K562 (cell line): ENCODE results near the gene P2RY11. TPM values are rescaled to one million over a fixed set of nuclear protein-coding genes. Genes with fewer than 3 reads are reported as not detected.

ENCODE experiments used
- ATAC-seq: fragments of 200-7000 bp; cut with Tn5 transposase; 3 replicates; pipeline ENCODE4 v1.9.1; 2020; ENCODE audit warnings: moderate library complexity
- BruUV-seq: library from RNA; stranded (reverse); fragments of 400-500 nt; replicated peaks from 2 replicates; lab custom pipeline; 2021; lab: Mats Ljungman, UMichigan
- CTCF ChIA-PET: fragments of 300-600 bp; formaldehyde crosslinking; extraction: SDS; loops from one replicate; lab custom pipeline; 2021; ENCODE audit warnings: low intra/inter-chr PET ratio; lab: Yijun Ruan, JAX
- POLR2A ChIA-PET: fragments of 300-600, 350-650 bp; sonication (Branson Sonifier 250); formaldehyde crosslinking; extraction: SDS; loops from one replicate; lab custom pipeline; 2021; ENCODE audit warnings: antibody characterized with exemption, inconsistent platforms; lab: Yijun Ruan, JAX
- DNase-seq, 4 experiments: peaks; one replicate each; pipeline versions ENCODE4 v3.0.0 to v3.0.0-alpha.2; 2011 to 2018; ENCODE audit warnings: low spot score in 3 of 4, mixed read lengths in 3 of 4; ENCODE audit errors: extremely low read depth in 1 of 4
- FAIRE-seq: peaks from 2 replicates; lab custom pipeline; 2011; peaks lifted over from hg19 to GRCh38; lab: Jason Lieb, UNC
- H2AFZ ChIP-seq: 2 replicates; pipeline ENCODE4 v1.6.0; 2011; ENCODE audit warnings: low read depth, low read length, control low read depth, inconsistent platforms
- H3K27ac ChIP-seq: fragments of 200-600 bp; 3 replicates; pipeline ENCODE4 v1.8.0; 2011; ENCODE audit warnings: low read depth, mild to moderate bottlenecking, control low read depth, inconsistent platforms, low read length, moderate library complexity, mixed read lengths; ENCODE audit errors: extremely low read depth
- H3K27me3 ChIP-seq, 2 experiments: fragments of 300-600 bp in 1 of 2; 2 replicates in 1 of 2; 3 replicates in 1 of 2; pipeline versions ENCODE4 v1.6.0 to v1.8.0; 2011; ENCODE audit warnings: inconsistent platforms in 2 of 2, low read length in 2 of 2, mild to moderate bottlenecking in 1 of 2, mixed read lengths in 1 of 2, moderate library complexity in 1 of 2; ENCODE audit not compliant: control insufficient read depth in 2 of 2, insufficient read depth in 2 of 2
- H3K36me3 ChIP-seq: fragments of 300-600 bp; 3 replicates; pipeline ENCODE4 v1.8.0; 2011; ENCODE audit warnings: mild to moderate bottlenecking, low read length, inconsistent platforms; ENCODE audit not compliant: control insufficient read depth, insufficient read depth
- H3K4me1 ChIP-seq, 2 experiments: fragments of 200-600 bp in 1 of 2; replicated peaks in 1 of 2; 2 replicates in 1 of 2; 3 replicates in 1 of 2; pipeline versions ENCODE4 v1.5.1 to v1.8.0; 2011; ENCODE audit warnings: inconsistent platforms in 2 of 2, low read length in 2 of 2, mild to moderate bottlenecking in 1 of 2, mixed read lengths in 1 of 2, moderate library complexity in 1 of 2; ENCODE audit not compliant: control insufficient read depth in 2 of 2, insufficient read depth in 2 of 2
- H3K4me2 ChIP-seq: 2 replicates; pipeline ENCODE4 v1.6.1; 2011; ENCODE audit warnings: low read length, control low read depth, inconsistent platforms, mixed read lengths; ENCODE audit not compliant: insufficient read depth
- H3K4me3 ChIP-seq: fragments of 200-600 bp; sonication (generic), shearing (Covaris generic); 2 replicates; pipeline ENCODE4 v1.5.1; 2016; ENCODE audit warnings: control low read depth, inconsistent platforms
- H3K79me2 ChIP-seq: fragments of 200-600 bp; 3 replicates; pipeline ENCODE4 v1.8.0; 2011; ENCODE audit warnings: low read length, inconsistent platforms; ENCODE audit not compliant: control insufficient read depth, insufficient read depth
- H3K9ac ChIP-seq, 2 experiments: 2 replicates each; pipeline versions ENCODE4 v1.6.0 to v1.6.1; 2011; ENCODE audit warnings: low read depth in 2 of 2, low read length in 2 of 2, control low read depth in 1 of 2, inconsistent platforms in 1 of 2, mild to moderate bottlenecking in 1 of 2, mixed read lengths in 1 of 2; ENCODE audit not compliant: insufficient read depth in 1 of 2
- H3K9me1 ChIP-seq: one replicate; pipeline ENCODE4 v1.6.0; 2011; ENCODE audit warnings: inconsistent platforms, mild to moderate bottlenecking, low read length, moderate library complexity; ENCODE audit not compliant: control insufficient read depth, insufficient read depth
- H3K9me3 ChIP-seq: replicated peaks from 2 replicates; pipeline ENCODE4 v1.5.1; 2011; ENCODE audit warnings: low read depth, low read length, inconsistent platforms; ENCODE audit not compliant: control insufficient read depth, insufficient read depth
- H4K20me1 ChIP-seq: replicated peaks from 2 replicates; pipeline ENCODE4 v1.6.1; 2011; ENCODE audit warnings: low read length, inconsistent platforms, mixed read lengths; ENCODE audit not compliant: control insufficient read depth, insufficient read depth
- EGR1 ChIP-seq: fragments of 450-650 bp; conservative IDR thresholded peaks from 2 replicates; pipeline ENCODE4 v1.6.1; 2017; ENCODE audit warnings: mild to moderate bottlenecking
- FIP1L1 ChIP-seq: fragments of 200-400 bp; formaldehyde crosslinking; IDR thresholded peaks from 2 replicates; pipeline ENCODE4 v1.6.1; 2018; ENCODE audit warnings: mild to moderate bottlenecking, low read depth, low read length; ENCODE audit not compliant: poor library complexity, severe bottlenecking
- HEY1 ChIP-seq: fragments of 250-450 bp; sonication (Bioruptor Pico); IDR thresholded peaks from 2 replicates; pipeline ENCODE4 v1.5.0; 2020; ENCODE audit warnings: mild to moderate bottlenecking, moderate library complexity, borderline replicate concordance
- HNRNPH1 ChIP-seq: fragments of 200-400 bp; formaldehyde crosslinking; optimal IDR thresholded peaks from 2 replicates; pipeline ENCODE3; 2017; ENCODE audit warnings: low read depth, mild to moderate bottlenecking, low read length, moderate library complexity
- JUN ChIP-seq, 2 experiments: sonication (generic) in 1 of 2; formaldehyde crosslinking in 1 of 2; IDR thresholded peaks; 2 replicates each; pipeline versions ENCODE4 v1.6.1 to v1.8.0; 2012 to 2022; ENCODE audit warnings: borderline replicate concordance in 2 of 2, mild to moderate bottlenecking in 2 of 2, improper control_type of control experiment in 1 of 2, low read depth in 1 of 2, low read length in 1 of 2, missing genetic modification reagents in 1 of 2
- NR1H2 ChIP-seq: sonication (generic); formaldehyde crosslinking; IDR thresholded peaks from 2 replicates; pipeline ENCODE4 v1.4.0; 2020; ENCODE audit warnings: mild to moderate bottlenecking, missing genetic modification reagents
- RBM17 ChIP-seq: fragments of 200-400 bp; formaldehyde crosslinking; IDR thresholded peaks from 2 replicates; pipeline ENCODE4 v1.6.1; 2017; ENCODE audit warnings: low read depth, mild to moderate bottlenecking, low read length, borderline replicate concordance
- RNF2 ChIP-seq: sonication (generic); IDR thresholded peaks from 2 replicates; pipeline ENCODE4 v1.6.1; 2016
- SMARCA4 ChIP-seq: fragments of 450-650 bp; IDR thresholded peaks from 2 replicates; pipeline ENCODE4 v1.6.1; 2016
- SNAPC5 ChIP-seq: fragments of 250-450 bp; sonication (Bioruptor Pico); IDR thresholded peaks from 2 replicates; pipeline ENCODE4 v1.8.0; 2021; ENCODE audit warnings: moderate library complexity, mild to moderate bottlenecking, inconsistent platforms
- SNIP1 ChIP-seq: fragments of 450-650 bp; IDR thresholded peaks from 2 replicates; pipeline ENCODE4 v1.7.1; 2017; ENCODE audit warnings: low read depth, mild to moderate bottlenecking
- SREBF1 ChIP-seq: fragments of 150-350 bp; IDR thresholded peaks from 2 replicates; pipeline ENCODE4 v1.6.1; 2014; ENCODE audit warnings: antibody characterized with exemption, low read depth, low read length, borderline replicate concordance
- TFAM ChIP-seq: fragments of 250-450 bp; sonication (Bioruptor Pico); conservative IDR thresholded peaks from 2 replicates; pipeline ENCODE4 v1.5.0; 2021; ENCODE audit warnings: mild to moderate bottlenecking, moderate library complexity
- ZBTB26 ChIP-seq: fragments of 450-650 bp; formaldehyde crosslinking; IDR thresholded peaks from 2 replicates; pipeline ENCODE4 v1.4.0; 2022; ENCODE audit warnings: missing genetic modification characterization
- ZNF583 ChIP-seq: fragments of 250-450 bp; sonication (Bioruptor Pico); IDR thresholded peaks from 2 replicates; pipeline ENCODE4 v1.4.0; 2020
- WGBS: fragments of 100-300 bp; shearing (Covaris generic); methylation state at CpG from one replicate; pipeline ENCODE4 v1.1.6; 2016; ENCODE audit warnings: low coverage, mixed read lengths; ENCODE audit not compliant: insufficient coverage; ENCODE audit errors: missing lambda C conversion rate; 5-methylcytosine and 5-hydroxymethylcytosine counted together
- in situ Hi-C: fragments of 300-500 bp; cut with MboI; formaldehyde crosslinking; loops from 4 replicates; pipeline ENCODE4 v1.15.0; 2018; ENCODE audit warnings: inconsistent platforms, mixed read lengths
- intact Hi-C: fragments of 100-400 bp; cut with micrococcal nuclease; formaldehyde crosslinking; loops from 2 replicates; pipeline ENCODE4 v1.14.2; 2022
- polyA plus RNA-seq, 8 experiments: library from polyadenylated mRNA; depleted of rRNA in 4 of 8; stranded (reverse) in 5 of 8; unstranded in 3 of 8; fragments of >200 nt; fragmentation: Nextera tagmentation in 2 of 8; fragmentation: Illumina TruSeq in 1 of 8; extraction: Ambion mirVana in 2 of 8; extraction: Trizol in 1 of 8; gene quantifications; 2 replicates each; pipeline versions ENCODE4 v1.2.1 to v1.2.3, GENCODE V29; 2011 to 2014; ENCODE audit warnings: inconsistent platforms in 1 of 8, missing spikeins in 1 of 8
- total RNA-seq, 7 experiments: library from RNA; depleted of rRNA in 6 of 7; stranded (reverse); fragments of >200 nt in 6 of 7; fragmentation: Illumina TruSeq in 2 of 7; extraction: Trizol in 2 of 7; gene quantifications; 2 replicates each; pipeline versions ENCODE4 v1.2.1 to v1.2.3, GENCODE V29; 2011 to 2021; ENCODE audit warnings: low replicate concordance in 1 of 7

Gene P2RY11
- total and polyA plus RNA-seq, 9 of the 15 experiments (the other 6 are each of a cell fraction or from before 2014, with no cell fraction given), result 0.03 to 10.1 (median 1.5) TPM

- Histone ChIP-seq H3K79me2 (no peaks in the 10 kb centered on the region), H3K9me3 (no peaks in the 10 kb centered on the region), H3K9me1 (no peaks in the 10 kb centered on the region), H3K27ac (no peak overlapping the region), H3K27me3 (no peaks in the 10 kb centered on the region), H3K4me2 (no peak overlapping the region), H3K36me3 (peaks cover 95% of the 10 kb centered on the region), H3K4me3 (no peak overlapping the region), H2AFZ (no peak overlapping the region), H4K20me1 (peaks cover 5% of the 10 kb centered on the region; the same call in 1 of the 2 replicates), H3K4me1 (no peaks in the 10 kb centered on the region), H3K9ac (no peak overlapping the region)
- 91% methylated on average over 11 of the region's 11 CpGs for WGBS
- TF ChIP-seq RNF2 (no peak), ZBTB26 (no peak), SNIP1 (no peak)
- no peak for ATAC-seq
- intact Hi-C loops (no loop called here), in situ Hi-C loops (no loop called here)
- FAIRE-seq, result no peak
- ChIA-PET CTCF (no interaction called here), POLR2A (interaction anchor here (0.7 to 1.4 kb wide), 4 partner anchors 15 to 106 kb away, joined by 3 to 7 read pairs (median 5); no protein-coding TSS in a partner anchor)
- no TSS peak for BruUV-seq
- no peak for DNase-seq
Measured at GRCh38 chr19:10143681-10144080, 32.2 kb downstream of the P2RY11 start.

GRCh38 chr19:10144361-10144760, 32.9 kb downstream of the P2RY11 start:
- no peak overlapping the region for H3K4me2 ChIP-seq
- no peak overlapping the region for H3K4me3 ChIP-seq
- peaks cover 93% of the 10 kb centered on the region for H3K36me3 ChIP-seq
- H3K9me1 ChIP-seq, result no peaks in the 10 kb centered on the region
- no peak for ATAC-seq
- BruUV-seq, result no TSS peak
- no peaks in the 10 kb centered on the region for H3K79me2 ChIP-seq
- in situ Hi-C loops, result no loop called here
- no peak overlapping the region for H3K27ac ChIP-seq
- H2AFZ ChIP-seq, result no peak overlapping the region
- H3K9me3 ChIP-seq, result no peaks in the 10 kb centered on the region
- no peak for FAIRE-seq
- H3K27me3 ChIP-seq, result no peaks in the 10 kb centered on the region
- ChIA-PET POLR2A (no interaction called here), CTCF (no interaction called here)
- no peaks in the 10 kb centered on the region for H3K4me1 ChIP-seq
- no peak overlapping the region for H3K9ac ChIP-seq
- peaks cover 5% of the 10 kb centered on the region; the same call in 1 of the 2 replicates for H4K20me1 ChIP-seq
- intact Hi-C loops, result no loop called here
- DNase-seq, result no peak
- 94% methylated on average over 9 of the region's 10 CpGs for WGBS
- no peak for TF ChIP-seq NR1H2 (CRISPR knock-in tag)
- TF ChIP-seq HNRNPH1, result no peak
- TF ChIP-seq SMARCA4, result no peak
- TF ChIP-seq SNAPC5, result no peak
- TF ChIP-seq ZNF583 (CRISPR knock-in tag), result no peak
- no peak for TF ChIP-seq EGR1
- TF ChIP-seq HEY1 (CRISPR knock-in tag), result no peak
- no peak for TF ChIP-seq TFAM (CRISPR knock-in tag)
- no peak for TF ChIP-seq SREBF1
- no peak for TF ChIP-seq FIP1L1
- no peak for TF ChIP-seq RBM17
- no peak for TF ChIP-seq JUN (IDR thresholded peaks at IDR 0.05; ENCODE audit: borderline replicate concordance, low read depth, low read length)
- no peak for TF ChIP-seq JUN (CRISPR knock-in tag; IDR thresholded peaks at IDR 0.05; ENCODE audit: borderline replicate concordance)
